ENCODE measurements around the gene KDM1A. TPM values are rescaled to one million over a fixed set of nuclear protein-coding genes. Genes with fewer than 3 reads are reported as not detected.

Gene KDM1A
- polyA plus RNA-seq, 1 donor (not counting 4 experiments of a cell fraction or from before 2014, with no cell fraction given): 84.8 TPM

DNA sequence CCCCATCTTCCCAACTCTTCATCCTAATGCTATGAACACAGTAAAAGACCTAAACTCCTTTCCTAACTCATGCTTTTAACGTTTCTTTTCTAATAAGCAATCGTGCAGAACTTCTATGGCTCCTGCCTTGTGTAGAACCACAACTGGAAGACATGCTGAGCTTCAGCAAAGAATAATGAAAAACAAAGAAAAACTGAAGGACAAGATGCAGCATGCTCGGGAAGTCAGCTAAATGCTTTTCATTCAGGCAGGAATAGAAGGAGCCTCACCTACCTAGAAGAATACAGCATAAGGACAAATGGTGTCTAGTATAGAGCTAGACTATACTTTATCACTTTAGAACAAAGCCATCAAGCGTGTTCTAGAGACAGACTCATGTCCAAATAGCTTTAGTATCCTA is 103.5 kb downstream of the KDM1A start:
- H3K9me1 ChIP-seq (ENCODE audit: control insufficient read depth, extremely low read depth, insufficient read depth, low read length): no peaks in the 10 kb centered on the region
- no peak for TF ChIP-seq EZH2 (IDR thresholded peaks at IDR 0.05; ENCODE audit: low read length)
- TF ChIP-seq, protein P1, sequence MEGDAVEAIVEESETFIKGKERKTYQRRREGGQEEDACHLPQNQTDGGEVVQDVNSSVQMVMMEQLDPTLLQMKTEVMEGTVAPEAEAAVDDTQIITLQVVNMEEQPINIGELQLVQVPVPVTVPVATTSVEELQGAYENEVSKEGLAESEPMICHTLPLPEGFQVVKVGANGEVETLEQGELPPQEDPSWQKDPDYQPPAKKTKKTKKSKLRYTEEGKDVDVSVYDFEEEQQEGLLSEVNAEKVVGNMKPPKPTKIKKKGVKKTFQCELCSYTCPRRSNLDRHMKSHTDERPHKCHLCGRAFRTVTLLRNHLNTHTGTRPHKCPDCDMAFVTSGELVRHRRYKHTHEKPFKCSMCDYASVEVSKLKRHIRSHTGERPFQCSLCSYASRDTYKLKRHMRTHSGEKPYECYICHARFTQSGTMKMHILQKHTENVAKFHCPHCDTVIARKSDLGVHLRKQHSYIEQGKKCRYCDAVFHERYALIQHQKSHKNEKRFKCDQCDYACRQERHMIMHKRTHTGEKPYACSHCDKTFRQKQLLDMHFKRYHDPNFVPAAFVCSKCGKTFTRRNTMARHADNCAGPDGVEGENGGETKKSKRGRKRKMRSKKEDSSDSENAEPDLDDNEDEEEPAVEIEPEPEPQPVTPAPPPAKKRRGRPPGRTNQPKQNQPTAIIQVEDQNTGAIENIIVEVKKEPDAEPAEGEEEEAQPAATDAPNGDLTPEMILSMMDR (optimal IDR thresholded peaks at IDR 0.05 in 1 of 3, IDR thresholded peaks at IDR 0.05 in 1 of 3, conservative IDR thresholded peaks at IDR 0.05 in 1 of 3; ENCODE audit: extremely low read depth in 1 of 3, insufficient read depth in 2 of 3, low read length in 3 of 3): no peak
- dilution Hi-C loops (cut with MboI; ENCODE audit: extremely low pct_ligation_motif_present, low sequenced_read_pairs): no loop called here
- DNase-seq (ENCODE audit: low read depth, low spot score) (no peak), FAIRE-seq (peak; percentile 88)
- peak overlapping the region in 2 of 3 experiments; percentile 36 to 45 for H3K4me3 ChIP-seq (ENCODE audit: control insufficient read depth in 2 of 3, extremely low read depth in 1 of 3, insufficient read depth in 2 of 3, low read depth in 1 of 3, low read length in 3 of 3)
- H3K9ac ChIP-seq (ENCODE audit: control insufficient read depth, extremely low read depth, insufficient read depth, low read length): no peak overlapping the region
- no peaks in the 10 kb centered on the region for H3K27me3 ChIP-seq (ENCODE audit: control insufficient read depth, extremely low read depth, insufficient read depth, low read length)
- H4K20me1 ChIP-seq (ENCODE audit: control insufficient read depth, extremely low read depth, insufficient read depth, low read length): no peaks in the 10 kb centered on the region
- H3K27ac ChIP-seq (ENCODE audit: control insufficient read depth, insufficient read depth, low read length): peak overlapping the region; percentile 42
- H3K36me3 ChIP-seq (ENCODE audit: control insufficient read depth in 2 of 2, extremely low read depth in 1 of 2, insufficient read depth in 2 of 2, low read length in 2 of 2): no peaks in the 10 kb centered on the region
- H3K4me1 ChIP-seq (ENCODE audit: control insufficient read depth, extremely low read depth, insufficient read depth, low read length): peaks cover 60% of the 10 kb centered on the region
- peaks cover 82% of the 10 kb centered on the region for H3K79me2 ChIP-seq (ENCODE audit: control insufficient read depth, insufficient read depth, low read length)
- H2AFZ ChIP-seq (ENCODE audit: control insufficient read depth, low read length): no peak overlapping the region
- peak overlapping the region; percentile 84 for H3K4me2 ChIP-seq (ENCODE audit: control insufficient read depth, extremely low read depth, insufficient read depth, low read depth, low read length)
- H3K9me3 ChIP-seq (ENCODE audit: control insufficient read depth, low read depth, low read length): no peaks in the 10 kb centered on the region

DNA sequence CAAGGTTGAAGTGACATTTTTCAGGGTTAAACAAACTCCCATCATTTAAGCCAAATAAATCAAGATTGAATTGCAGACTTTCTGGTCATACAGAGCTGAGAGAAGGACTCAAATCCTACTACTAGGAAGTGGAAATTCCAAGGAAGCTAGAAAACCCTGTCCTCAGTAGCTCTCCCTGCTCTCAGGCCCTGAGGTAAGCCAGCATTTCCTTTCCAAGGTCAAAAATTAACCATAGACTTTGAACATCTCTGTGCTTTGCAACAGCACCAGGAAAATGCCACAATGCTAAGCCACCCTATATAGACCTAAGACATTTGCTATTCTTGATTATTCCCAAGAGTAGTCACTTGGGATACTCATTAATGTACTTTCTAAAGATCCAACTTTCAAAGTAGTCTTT is 104.3 kb downstream of the KDM1A start:
- dilution Hi-C loops (cut with MboI; ENCODE audit: extremely low pct_ligation_motif_present, low sequenced_read_pairs): no loop called here
- H3K27me3 ChIP-seq (ENCODE audit: control insufficient read depth, extremely low read depth, insufficient read depth, low read length): no peaks in the 10 kb centered on the region

More for the DNA sequence above, 104.3 kb downstream of the KDM1A start:
- H3K9ac ChIP-seq (ENCODE audit: control insufficient read depth, extremely low read depth, insufficient read depth, low read length): no peak overlapping the region
- H3K36me3 ChIP-seq (ENCODE audit: control insufficient read depth in 2 of 2, extremely low read depth in 1 of 2, insufficient read depth in 2 of 2, low read length in 2 of 2): no peaks in the 10 kb centered on the region
- H3K4me2 ChIP-seq (ENCODE audit: control insufficient read depth, extremely low read depth, insufficient read depth, low read depth, low read length): peak overlapping the region; percentile 44
- H3K9me3 ChIP-seq (ENCODE audit: control insufficient read depth, low read depth, low read length): no peaks in the 10 kb centered on the region
- H3K79me2 ChIP-seq (ENCODE audit: control insufficient read depth, insufficient read depth, low read length): peaks cover 82% of the 10 kb centered on the region
- TF ChIP-seq, protein P1 (optimal IDR thresholded peaks at IDR 0.05 in 1 of 3, IDR thresholded peaks at IDR 0.05 in 1 of 3, conservative IDR thresholded peaks at IDR 0.05 in 1 of 3; ENCODE audit: extremely low read depth in 1 of 3, insufficient read depth in 2 of 3, low read length in 3 of 3): no peak
- no peak for TF ChIP-seq EZH2 (IDR thresholded peaks at IDR 0.05; ENCODE audit: low read length)
- peaks cover 66% of the 10 kb centered on the region for H3K4me1 ChIP-seq (ENCODE audit: control insufficient read depth, extremely low read depth, insufficient read depth, low read length)
- H3K27ac ChIP-seq (ENCODE audit: control insufficient read depth, insufficient read depth, low read length): peak overlapping the region; percentile 33
- no peaks in the 10 kb centered on the region for H4K20me1 ChIP-seq (ENCODE audit: control insufficient read depth, extremely low read depth, insufficient read depth, low read length)
- FAIRE-seq: no peak
- DNase-seq (ENCODE audit: low read depth, low spot score): no peak
- H3K4me3 ChIP-seq (ENCODE audit: control insufficient read depth in 2 of 3, extremely low read depth in 1 of 3, insufficient read depth in 2 of 3, low read depth in 1 of 3, low read length in 3 of 3): no peak overlapping the region
- H3K9me1 ChIP-seq (ENCODE audit: control insufficient read depth, extremely low read depth, insufficient read depth, low read length): no peaks in the 10 kb centered on the region
- H2AFZ ChIP-seq (ENCODE audit: control insufficient read depth, low read length): no peak overlapping the region
